GM18505 (cell line): ENCODE data around the gene VPS36.

Experiments used
- ATAC-seq: cut with Tn5 transposase; IDR thresholded peaks from one replicate; pipeline ENCODE4 v1.9.1; 2021; ENCODE audit not compliant: unreplicated experiment
- POLR2A ChIP-seq: IDR thresholded peaks from 4 replicates; pipeline ENCODE4 v1.6.1; 2011; ENCODE audit warnings: borderline replicate concordance; ENCODE audit not compliant: insufficient read depth, insufficient read length; ENCODE audit errors: extremely low read depth

VPS36 gene

DNA sequence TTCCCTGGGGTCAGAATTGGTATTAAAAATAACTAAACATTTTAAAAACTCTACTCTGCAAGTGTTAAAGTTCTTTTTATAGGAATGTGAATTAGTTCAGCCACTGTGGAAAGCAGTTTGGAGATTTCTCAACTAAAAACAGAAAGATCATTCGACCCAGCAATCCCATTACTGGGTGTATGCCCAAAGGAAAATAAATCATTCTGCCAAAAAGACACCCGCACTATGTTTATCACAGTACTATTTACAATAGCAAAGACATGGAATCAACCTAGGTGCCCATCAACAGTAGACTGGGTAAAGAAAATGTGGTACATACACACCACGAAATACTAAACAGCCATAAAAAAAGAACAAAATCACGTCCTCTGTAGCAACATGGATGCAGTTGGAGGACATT lies 43.8 kb downstream of the VPS36 start:
- no peak for TF ChIP-seq POLR2A
- ATAC-seq: no peak

DNA sequence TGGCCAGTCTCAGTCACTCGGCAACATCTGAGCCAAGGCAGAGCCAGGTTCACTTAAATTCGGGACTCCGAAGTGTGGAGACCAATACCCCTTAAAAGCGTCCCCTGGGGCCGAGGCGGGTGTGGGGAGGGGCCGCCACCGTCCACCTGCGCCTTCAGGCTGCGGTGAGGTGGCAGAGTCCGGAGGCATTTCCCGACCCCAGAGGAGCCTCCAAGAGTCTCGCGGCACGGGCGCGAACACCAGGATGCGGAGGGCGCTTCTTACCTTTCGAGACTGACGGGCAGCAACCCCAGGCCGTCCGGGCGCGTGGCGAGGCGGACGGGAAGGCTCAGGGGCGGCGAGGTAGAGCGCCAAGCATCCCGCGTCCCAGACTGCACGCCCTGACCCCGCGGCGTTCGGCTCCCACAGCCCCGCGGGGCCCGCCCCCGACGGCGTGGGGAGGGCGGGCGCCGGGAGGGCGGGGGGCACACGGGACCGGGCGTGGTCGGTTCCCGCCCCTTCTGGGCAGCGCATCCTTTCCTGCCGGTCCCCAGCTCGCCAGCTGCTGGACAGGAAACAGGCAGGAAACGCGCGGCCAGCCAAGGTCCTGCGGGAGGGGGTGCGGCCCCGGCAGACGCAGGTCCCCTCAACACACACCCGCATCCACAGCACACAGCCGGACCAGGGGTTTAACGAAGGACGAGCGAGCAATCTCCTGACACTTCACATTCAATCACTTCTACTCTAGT lies 44.5 kb downstream of the VPS36 start, which contains the start of gene THSD1:
Gene THSD1, minus strand, starts transcription at position 406 of the 728 bp plus-strand sequence. CDS start 3,572 bp downstream, outside the sequence.
- TF ChIP-seq POLR2A: no peak
- no peak for ATAC-seq

DNA sequence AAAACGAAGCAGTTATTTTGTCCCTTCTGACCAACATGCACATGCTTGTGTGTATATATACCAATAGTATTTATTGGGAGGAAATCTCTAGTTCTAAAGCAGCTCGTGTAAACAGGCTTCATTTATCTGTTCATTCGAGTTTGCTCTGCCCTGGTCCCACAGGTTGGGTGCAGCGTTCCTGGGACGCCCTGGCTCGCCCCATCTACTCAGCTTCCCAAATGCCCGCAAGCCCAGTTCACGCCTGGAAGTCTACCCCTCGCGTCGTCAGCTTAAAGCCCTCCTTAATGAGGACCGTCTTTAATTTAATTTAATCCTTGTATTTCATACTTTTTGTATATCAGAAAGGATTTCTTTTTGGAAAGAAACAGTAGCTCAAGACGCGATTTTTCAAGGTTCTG lies 45.1 kb downstream of the VPS36 start:
- ATAC-seq: no peak
- TF ChIP-seq POLR2A: no peak

DNA sequence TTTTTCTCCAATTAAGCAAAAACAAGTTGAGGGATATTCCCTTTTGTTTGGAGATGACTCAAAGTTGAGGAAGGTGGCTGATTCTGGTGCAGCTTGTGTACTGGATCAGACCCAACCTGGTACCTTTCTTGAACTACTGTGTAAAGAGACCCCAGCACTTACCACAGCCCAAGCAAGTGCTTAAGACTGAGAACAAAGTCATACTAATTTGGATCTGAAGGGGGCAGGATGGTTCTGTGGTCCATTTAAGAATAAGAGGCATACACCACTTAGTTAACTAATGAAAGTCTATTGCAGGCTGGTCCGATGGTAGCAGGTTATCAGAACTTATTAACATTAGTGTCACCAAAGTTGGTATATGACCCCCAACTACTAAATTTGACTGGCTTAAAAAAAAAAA lies 50.7 kb downstream of the VPS36 start:
- TF ChIP-seq POLR2A: no peak
- ATAC-seq: no peak

DNA sequence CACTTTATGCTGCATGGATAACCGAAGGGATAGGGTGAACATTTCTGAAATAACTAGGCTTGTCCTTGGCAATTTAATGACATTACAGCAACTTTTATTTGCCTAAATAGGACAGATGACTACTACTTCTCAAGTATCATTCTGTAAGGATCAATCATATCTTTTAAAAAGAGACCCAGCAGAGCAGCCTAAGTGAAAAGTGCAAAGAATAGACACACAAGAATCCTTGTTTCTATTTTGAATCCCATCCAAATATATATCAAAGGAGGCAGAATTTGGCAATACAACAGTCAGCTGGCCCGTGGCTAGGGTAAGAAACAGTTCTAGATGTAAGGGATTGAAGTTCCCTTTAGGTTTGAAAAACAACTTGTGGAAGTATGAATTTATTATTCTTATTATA lies 51.4 kb downstream of the VPS36 start:
- ATAC-seq: no peak

DNA sequence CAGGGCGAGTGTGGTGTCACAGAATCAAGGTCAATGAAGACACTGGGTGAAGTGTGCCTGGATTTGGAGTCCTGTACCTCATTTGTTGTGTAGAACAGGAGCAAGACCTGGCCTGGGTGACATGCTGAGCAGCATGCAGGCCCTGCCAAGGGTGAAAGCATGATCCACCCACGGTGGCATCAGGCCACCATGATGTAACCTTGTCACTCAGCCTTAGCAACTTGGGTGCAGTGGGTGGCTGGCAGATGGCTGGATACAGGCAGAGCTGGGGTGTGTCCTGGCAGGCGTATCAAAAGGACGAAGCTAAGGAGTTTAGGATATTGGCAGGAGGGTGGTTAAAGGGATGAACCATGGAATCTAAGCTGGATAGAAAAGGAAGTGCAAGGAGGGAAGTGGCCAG lies 54.7 kb downstream of the VPS36 start:
- ATAC-seq: no peak
- TF ChIP-seq POLR2A: no peak

More for the DNA sequence above, 51.4 kb downstream of the VPS36 start:
- no peak for TF ChIP-seq POLR2A

DNA sequence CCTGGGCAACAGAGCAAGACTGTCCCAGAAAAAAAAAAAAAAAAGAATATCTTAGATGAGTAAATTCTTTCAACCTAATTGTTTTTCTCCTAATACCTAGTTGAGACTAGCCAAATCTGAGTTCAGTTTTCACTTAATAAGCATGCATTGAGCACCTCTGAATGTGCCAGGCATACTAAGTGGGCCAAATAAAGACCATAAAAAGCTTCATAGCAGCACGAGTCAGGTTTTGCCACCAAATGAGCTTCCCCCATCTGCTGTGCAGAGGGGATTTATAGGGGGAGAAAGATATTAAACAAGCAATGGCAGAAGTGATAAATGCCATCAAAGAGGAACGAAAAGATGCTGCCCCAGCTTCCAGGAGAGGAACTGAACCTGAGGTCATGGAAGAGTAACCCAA lies 55.8 kb downstream of the VPS36 start:
- ATAC-seq: no peak
- no peak for TF ChIP-seq POLR2A

DNA sequence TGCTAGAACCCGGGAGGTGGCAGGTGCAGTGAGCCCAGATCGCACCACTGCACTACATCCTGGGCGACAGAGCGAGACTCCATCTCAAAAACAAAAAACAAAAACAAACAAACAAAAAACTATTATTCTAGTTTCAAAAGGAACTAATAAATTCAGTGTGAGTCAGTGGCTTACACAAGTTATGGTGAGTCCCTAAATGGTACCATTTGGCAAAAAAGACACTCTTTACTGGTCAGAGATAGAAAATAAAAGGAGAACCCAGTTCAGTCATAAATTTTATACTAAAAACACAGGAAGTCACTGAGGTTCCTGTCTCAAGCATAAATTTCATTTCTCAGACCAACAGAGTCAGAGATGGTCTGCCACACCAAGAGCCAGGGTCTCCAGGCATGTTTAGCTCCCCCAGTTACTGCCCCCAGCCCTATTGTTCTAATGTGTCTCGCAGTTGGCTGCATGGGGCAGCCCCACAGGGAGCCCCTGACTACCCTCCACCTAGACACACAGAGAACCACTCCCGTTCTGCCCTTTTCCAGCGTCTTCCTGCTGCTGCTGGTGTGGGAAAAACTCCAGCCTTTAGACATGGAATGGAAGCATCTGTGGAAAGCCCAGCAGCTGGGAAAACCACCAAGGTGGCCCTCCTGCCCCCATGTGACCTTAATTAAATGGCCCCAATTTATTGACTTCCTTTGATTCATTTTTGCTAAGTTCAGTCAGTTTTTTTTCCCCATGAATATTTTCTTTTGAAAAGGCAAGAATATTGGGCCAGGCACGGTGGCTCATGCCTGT lies 56.7 kb downstream of the VPS36 start:
- TF ChIP-seq POLR2A: no peak
- ATAC-seq: no peak

DNA sequence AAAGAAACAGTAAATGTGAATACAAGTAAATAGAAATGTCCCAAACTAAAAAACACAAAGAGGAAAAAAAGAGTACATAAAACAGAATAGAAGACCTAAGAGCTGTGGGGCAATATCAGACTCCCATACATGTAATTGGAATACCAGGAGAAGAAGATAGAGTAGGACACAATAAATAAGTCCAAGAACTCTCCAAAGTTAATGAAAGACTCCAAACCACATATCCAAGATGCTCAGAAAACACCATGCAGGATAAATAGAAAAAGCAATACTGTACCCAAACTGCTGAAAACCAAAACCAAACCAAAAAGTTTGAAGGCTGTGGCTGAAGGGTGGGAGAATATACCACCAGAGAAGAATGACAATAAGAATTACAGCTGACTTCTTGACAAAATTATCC lies 62.7 kb downstream of the VPS36 start:
- TF ChIP-seq POLR2A: no peak
- ATAC-seq: no peak

DNA sequence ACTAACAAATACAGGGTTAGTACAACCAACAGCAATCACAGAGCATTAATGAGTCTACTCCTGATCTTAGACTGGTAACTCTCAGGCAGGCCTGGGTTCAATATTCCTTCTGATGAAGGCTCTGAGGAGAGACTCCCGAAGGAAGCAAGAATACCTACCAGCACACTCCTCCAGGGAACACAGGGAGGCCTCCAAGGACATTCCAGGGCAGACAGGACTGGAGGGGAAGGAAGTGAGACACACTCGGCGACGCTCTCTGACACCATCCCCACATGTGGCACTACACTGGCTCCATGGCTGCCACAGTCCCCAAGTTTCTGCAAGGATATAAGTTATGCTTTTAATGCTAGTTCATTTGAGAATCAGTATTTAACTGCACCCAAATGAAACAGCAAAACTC lies 64.6 kb downstream of the VPS36 start:
- no peak for ATAC-seq
- no peak for TF ChIP-seq POLR2A

DNA sequence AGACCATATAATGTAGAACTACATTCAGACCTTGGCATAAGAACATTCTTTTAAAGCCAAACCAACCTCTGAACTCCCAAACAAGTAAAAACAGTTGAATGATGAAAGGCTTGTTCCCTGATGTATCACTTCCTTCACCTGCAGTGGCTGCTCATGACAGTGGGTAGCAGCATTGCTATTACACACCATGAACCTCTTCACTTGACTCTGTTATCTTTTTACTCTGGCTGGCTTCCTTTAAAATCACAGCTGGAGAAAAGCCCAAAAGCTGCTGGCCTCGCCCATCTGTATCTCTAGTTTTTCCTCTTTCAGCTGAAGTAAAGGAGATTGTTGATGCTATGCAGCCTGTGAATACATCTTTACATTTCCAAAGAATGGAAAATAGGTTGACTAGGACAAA lies 67.1 kb downstream of the VPS36 start:
- ATAC-seq: no peak
- TF ChIP-seq POLR2A: no peak

DNA sequence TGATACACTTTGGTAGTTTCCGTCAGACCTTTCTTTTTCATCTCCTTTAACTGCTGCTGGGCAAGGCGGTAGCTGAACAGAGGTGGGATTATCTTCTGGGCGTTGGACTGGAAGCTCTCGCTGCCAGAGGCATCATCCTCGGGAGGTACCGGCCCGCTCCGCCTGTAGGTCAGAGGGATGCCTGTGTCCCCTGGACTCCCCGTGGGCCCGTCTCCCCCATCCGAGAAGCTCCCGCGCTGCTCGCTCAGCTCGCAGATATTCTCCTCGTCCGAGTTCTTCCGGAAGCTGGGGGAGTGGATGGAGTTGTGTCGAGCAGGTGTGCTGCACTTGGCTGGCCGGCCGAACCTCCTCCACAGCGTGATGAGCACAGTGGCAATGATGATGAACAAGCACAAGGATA lies 72.1 kb downstream of the VPS36 start:
- TF ChIP-seq POLR2A: no peak
- ATAC-seq: no peak

DNA sequence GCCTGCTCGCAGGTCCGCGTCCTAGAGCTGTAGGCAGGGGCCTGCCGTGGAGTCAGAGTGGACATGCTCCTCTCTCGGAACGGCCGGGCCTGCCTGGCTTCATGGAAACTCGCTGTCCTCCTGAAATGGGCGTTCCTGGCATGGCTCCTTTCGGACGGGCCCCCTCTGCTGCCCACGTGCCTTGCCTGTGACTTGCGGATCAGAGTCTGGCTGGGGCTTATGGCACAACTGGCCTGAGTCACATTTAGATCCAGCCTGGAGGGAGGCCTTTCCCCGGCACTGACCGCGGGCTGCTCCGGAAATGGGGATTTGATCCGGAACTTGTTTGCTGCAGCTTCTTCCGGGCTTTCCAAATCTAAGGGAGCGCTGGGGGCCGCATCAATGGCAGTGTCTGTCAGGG lies 72.5 kb downstream of the VPS36 start:
- ATAC-seq: no peak
- TF ChIP-seq POLR2A: no peak

DNA sequence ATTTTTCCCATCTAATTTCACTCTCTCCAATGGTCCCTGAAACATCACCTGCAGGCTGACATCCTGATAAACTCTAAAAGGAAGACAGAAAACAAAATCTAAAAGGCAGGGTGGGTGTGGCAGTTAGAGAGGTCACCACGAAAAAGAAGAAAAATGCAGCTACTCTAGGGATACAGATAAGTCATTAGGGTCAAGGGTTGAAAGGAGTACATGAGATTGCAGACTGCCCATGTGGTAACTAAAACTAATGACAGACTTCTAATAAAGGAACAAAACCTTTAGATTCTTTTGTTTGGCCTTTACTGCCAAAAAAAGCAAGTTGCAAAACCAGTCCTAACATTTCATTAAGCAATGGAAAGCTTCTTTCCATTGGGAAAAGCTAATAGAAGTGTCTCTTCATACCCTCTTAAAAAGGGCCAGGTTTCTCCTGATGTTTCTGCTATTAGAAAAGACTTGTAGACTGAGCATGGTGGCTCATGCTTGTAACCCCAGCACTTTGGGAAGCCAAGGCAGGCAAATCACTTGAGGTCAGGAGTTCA lies 75.5 kb downstream of the VPS36 start:
- no peak for TF ChIP-seq POLR2A

More for the DNA sequence above, 75.5 kb downstream of the VPS36 start:
- ATAC-seq: no peak
